Psoas muscle (tissue), 8 donors: ENCODE results near the gene NUCKS1. TPM values are rescaled to one million over a fixed set of nuclear protein-coding genes. Genes with fewer than 3 reads are reported as not detected.

ENCODE experiments used
- ATAC-seq, 4 donors: fragments of 200-7000 bp; cut with Tn5 transposase; one replicate each; pipeline ENCODE4 v1.9.1; 2020; ENCODE audit warnings: moderate library complexity in 3 of 4, mild to moderate bottlenecking in 2 of 4
- DNase-seq, 2 donors: peaks; one replicate each; pipeline ENCODE4 v3.0.0-alpha.2; 2020
- H3K27ac ChIP-seq: fragments of 200-600 bp; one replicate; pipeline ENCODE4 v1.8.0; 2022
- H3K27me3 ChIP-seq, 3 donors: fragments of 200-600 bp in 1 of 3; one replicate each; pipeline versions ENCODE4 v1.6.1 to v1.8.0; 2013 to 2022; ENCODE audit warnings: low read length in 2 of 3, mild to moderate bottlenecking in 2 of 3, moderate library complexity in 1 of 3; ENCODE audit not compliant: insufficient read depth in 3 of 3
- H3K36me3 ChIP-seq, 2 donors: fragments of 200-600 bp in 1 of 2; one replicate each; pipeline versions ENCODE4 v1.6.1 to v1.8.0; 2013 to 2022; ENCODE audit warnings: low read depth in 1 of 2, mild to moderate bottlenecking in 1 of 2, moderate library complexity in 1 of 2; ENCODE audit not compliant: insufficient read depth in 1 of 2
- H3K4me1 ChIP-seq: fragments of 200-600 bp; one replicate; pipeline ENCODE4 v1.8.0; 2022
- H3K4me3 ChIP-seq: fragments of 200-600 bp; one replicate; pipeline ENCODE4 v1.8.0; 2022; ENCODE audit warnings: mild to moderate bottlenecking
- H3K9me3 ChIP-seq: fragments of 200-600 bp; one replicate; pipeline ENCODE4 v1.8.0; 2022
- WGBS, 3 donors: extraction: QIAGEN DNeasy Blood & Tissue Kit; methylation state at CpG; one replicate each; pipeline versions ENCODE4 v1.1.6 to v1.1.7; 2013; 5-methylcytosine and 5-hydroxymethylcytosine counted together
- intact Hi-C, 2 donors: fragments of 100-400 bp; cut with DNase I; formaldehyde crosslinking; loops; one replicate each; pipeline versions ENCODE4 v1.11.0 to v1.14.2; 2022
- polyA plus RNA-seq, 3 donors: library from polyadenylated mRNA; stranded (reverse); fragments of 200-250 nt; gene quantifications; one replicate each; pipeline ENCODE4 v1.2.3, GENCODE V29; 2013
- total RNA-seq, 4 donors: library from RNA; stranded (reverse); fragmentation: NEBNext Ultra II Directional in 2 of 4; extraction: Animal tissue kit (Norgen Biotek cat#: 25700) in 2 of 4; gene quantifications; one replicate each; pipeline versions ENCODE4 v1.2.1 to v1.2.4, GENCODE V29; 2021 to 2023
- TF ChIP-seq, protein P1 (sequence below): fragments of 200-600 bp; IDR thresholded peaks from one replicate; pipeline ENCODE4 v1.8.0; 2022; ENCODE audit warnings: antibody characterized with exemption
- donor health status: healthy with polysubstance abuse.
- donor health status: DM: no; HTN: no; CAD: no; lungs with moderate emphysema.
- donor health status: Bipolar disorder and iron deficiency.
- donor health status: healthy.
- donor health status: DM: yes; HTN: yes; CAD: no.
- donor health status: DM: no; HTN: no; CAD: no.
- donor health status: DM: no; HTN: no; CAD: no.
- donor health status: DM: yes; HTN: yes; CAD: no.

NUCKS1 gene
- total and polyA plus RNA-seq, 7 donors = 28.3 to 174 (median 140) TPM

DNA sequence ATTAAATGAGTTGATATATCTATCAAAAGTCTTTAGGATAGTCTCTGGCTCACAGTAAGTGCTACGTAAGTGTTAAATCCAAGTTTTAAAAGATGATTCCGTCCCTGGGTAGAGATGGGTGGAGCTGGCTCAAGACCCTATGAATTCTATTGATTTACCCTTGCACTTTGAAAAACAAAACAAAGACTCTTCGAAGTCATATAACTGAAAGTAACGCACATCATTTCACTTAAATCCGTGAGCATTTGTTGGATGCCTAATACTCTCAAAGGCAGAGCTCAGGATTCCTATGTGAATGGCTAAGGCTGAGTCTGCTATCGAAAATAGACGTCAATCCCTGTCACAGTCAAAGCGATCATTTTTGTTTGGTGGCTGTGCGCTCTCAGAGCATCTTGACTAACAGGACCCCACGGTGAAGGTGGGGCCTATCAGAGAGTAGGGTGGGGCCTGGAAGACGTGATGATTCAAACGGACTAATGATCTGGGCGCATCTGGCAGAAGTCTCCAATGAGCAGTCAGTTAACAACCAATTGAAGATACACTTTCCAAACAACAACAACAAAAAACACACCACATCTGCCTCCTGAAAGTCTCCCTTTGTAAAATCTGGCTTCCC, 1.2 kb upstream of the NUCKS1 start:
- TF ChIP-seq, protein P1, sequence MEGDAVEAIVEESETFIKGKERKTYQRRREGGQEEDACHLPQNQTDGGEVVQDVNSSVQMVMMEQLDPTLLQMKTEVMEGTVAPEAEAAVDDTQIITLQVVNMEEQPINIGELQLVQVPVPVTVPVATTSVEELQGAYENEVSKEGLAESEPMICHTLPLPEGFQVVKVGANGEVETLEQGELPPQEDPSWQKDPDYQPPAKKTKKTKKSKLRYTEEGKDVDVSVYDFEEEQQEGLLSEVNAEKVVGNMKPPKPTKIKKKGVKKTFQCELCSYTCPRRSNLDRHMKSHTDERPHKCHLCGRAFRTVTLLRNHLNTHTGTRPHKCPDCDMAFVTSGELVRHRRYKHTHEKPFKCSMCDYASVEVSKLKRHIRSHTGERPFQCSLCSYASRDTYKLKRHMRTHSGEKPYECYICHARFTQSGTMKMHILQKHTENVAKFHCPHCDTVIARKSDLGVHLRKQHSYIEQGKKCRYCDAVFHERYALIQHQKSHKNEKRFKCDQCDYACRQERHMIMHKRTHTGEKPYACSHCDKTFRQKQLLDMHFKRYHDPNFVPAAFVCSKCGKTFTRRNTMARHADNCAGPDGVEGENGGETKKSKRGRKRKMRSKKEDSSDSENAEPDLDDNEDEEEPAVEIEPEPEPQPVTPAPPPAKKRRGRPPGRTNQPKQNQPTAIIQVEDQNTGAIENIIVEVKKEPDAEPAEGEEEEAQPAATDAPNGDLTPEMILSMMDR = no peak
- Histone ChIP-seq H3K36me3 (no peaks in the 10 kb centered on the region), H3K27ac (no peak overlapping the region), H3K4me1 (peaks cover 21% of the 10 kb centered on the region), H3K9me3 (no peaks in the 10 kb centered on the region), H3K4me3 (peak overlapping the region; percentile 77), H3K27me3 (no peaks in the 10 kb centered on the region)
- no peak for ATAC-seq
- intact Hi-C loops = no loop called here
- no peak for DNase-seq
- 76 to 82% (median 78%) methylated on average over 13 of the region's 13 CpGs for WGBS, 3 donors

DNA sequence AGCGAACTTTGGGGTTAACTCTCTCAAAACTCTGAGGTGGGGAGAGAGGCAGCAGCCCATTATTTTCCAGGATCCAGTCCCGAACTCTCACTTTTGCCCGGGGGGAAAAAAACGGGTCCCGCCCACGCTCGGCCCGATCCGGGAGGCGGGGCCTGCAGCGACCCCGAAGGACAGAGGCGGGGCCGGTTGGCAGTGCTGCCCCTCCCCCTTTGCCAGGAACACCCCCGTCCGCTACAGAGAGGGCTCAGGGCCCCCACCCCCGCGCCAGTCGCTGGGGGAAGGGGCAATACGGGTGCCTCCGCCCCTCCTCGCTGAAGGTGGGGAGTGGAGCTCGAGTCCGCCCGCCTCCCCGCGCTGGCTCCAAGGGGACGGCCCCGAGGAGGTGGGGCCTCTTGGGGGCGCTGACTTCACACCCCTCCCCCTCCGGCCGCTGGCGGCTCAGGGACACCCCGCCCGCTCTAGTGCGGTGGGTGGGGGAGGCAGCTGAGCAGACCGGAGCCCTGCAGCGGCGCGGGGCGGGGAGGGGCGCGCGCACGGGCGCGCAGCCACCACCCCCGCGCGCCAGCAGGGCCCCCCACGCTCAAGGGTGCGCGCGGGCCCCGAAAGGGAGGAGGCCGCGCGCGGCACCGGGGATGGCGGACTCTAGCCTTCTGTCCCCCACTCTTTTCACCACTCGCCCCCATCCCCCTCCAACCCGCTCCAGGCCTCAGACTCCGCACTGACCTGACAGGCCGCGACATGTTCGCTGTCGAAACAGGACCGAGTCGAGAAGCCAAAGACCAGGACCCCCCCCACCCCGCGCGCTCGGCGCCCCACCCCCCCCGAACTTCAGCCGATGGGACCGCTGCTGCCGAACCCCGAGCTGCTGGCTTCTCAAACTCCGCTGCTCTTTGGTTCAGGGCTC, 496 bp downstream of the NUCKS1 start:
- TF ChIP-seq, protein P1 = no peak
- WGBS, 3 donors = 0 to 1% (median 0%) methylated on average over 28 to 80 of the region's 81 CpGs
- intact Hi-C loops = no loop called here
- peak; percentile 95 to 96 for DNase-seq
- peak overlapping the region; percentile 90 for H3K27ac ChIP-seq
- ATAC-seq = peak; percentile 85 to 89 (median 87)
- peak overlapping the region; percentile 77 for H3K4me3 ChIP-seq
- H3K36me3 ChIP-seq = no peaks in the 10 kb centered on the region
- peaks cover 33% of the 10 kb centered on the region for H3K4me1 ChIP-seq
- H3K9me3 ChIP-seq = no peaks in the 10 kb centered on the region
- H3K27me3 ChIP-seq = no peaks in the 10 kb centered on the region

DNA sequence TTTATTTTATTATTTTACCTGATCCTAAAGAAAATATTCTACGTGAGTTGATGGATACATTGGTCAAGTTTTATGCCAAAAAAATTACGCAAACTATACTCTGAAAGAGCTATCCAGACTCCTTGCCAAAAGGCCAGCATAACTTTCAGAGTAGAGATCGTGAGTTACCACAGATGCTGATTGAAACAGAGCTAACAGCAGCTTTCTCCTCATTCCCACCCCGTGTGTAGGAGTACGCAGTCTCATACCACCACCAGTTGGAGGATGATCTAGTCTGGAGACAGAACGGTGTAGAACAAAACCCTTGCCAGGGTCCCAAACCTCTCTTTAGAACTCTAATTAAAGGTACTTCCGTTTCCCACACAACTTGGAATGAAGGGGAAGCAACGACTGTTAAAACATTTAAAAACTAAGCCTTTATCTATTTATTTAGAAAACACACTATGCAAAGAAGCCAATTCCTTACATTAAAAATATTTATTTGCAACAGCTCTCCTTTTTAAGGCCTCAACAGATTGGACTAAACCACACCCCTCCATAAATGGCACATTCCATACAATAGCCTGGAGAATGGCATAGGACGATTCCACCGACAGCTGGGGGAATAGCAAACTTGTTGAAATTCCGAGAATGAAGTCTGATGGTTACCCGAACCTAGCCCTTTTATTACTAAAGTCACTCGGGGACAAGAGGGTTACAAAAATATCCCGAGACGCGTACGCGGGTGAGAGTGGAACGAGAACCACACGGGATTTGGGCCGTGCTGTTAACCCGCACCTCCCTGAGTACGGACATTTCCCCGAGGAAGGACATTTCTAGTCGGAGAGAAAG, 1.4 kb downstream of the NUCKS1 start:
- WGBS, 3 donors = 1% methylated on average over 24 to 25 of the region's 25 CpGs
- intact Hi-C loops = no loop called here
- Histone ChIP-seq H3K4me3 (peak overlapping the region; percentile 77), H3K4me1 (peaks cover 39% of the 10 kb centered on the region), H3K27me3 (no peaks in the 10 kb centered on the region), H3K27ac (peak overlapping the region; percentile 90), H3K9me3 (no peaks in the 10 kb centered on the region), H3K36me3 (no peaks in the 10 kb centered on the region)
- TF ChIP-seq, protein P1 = no peak
- ATAC-seq = peak; percentile 63 to 75 (median 65)
- DNase-seq = no peak

DNA sequence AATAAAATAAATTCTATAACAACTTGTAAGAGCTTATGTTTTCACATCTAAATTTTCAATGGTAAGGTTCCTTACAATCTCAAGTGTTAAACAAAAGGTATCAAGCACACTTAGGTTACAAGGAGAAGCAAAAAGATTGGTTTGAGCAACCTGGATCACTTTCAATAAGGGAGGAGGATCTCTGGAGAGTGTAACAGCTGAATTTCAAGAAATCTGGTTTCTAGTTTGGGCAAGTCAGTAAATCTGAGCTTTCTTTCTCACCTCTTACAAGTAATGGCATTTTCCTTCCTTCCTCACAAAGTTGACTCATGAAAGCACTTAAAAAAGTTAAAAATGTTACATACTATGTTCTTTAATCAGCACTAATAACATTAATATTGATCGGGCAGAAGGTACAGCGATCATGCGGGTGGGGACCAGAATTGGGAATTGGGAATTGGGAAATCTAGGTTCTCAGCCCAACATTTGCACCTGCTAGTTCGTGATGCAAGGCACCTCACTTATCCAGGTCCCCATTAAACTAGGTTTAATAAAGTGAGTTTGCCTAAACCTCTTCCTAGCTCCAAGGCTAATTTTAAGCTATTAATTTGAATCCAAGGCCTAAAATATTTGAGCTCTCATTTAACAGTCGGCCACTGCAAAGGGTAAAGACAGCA, 3.1 kb downstream of the NUCKS1 start:
- Histone ChIP-seq H3K4me1 (peaks cover 48% of the 10 kb centered on the region), H3K27ac (no peak overlapping the region), H3K36me3 (no peaks in the 10 kb centered on the region), H3K9me3 (no peaks in the 10 kb centered on the region), H3K27me3 (no peaks in the 10 kb centered on the region), H3K4me3 (peak overlapping the region; percentile 77)
- WGBS, 3 donors = 48 to 57% (median 49%) methylated on average over 5 of the region's 5 CpGs
- TF ChIP-seq, protein P1 = no peak
- DNase-seq = no peak
- ATAC-seq = no peak
- intact Hi-C loops = no loop called here
